ENCODE results near the gene KRT75. TPM values are rescaled to one million over a fixed set of nuclear protein-coding genes. Genes with fewer than 3 reads are reported as not detected.

The KRT75 gene
- total and polyA plus RNA-seq, 2 experiments from 2014 or later = not detected

GRCh38 chr12:52442600-52443061, 8.5 kb upstream of the KRT75 start:
- Histone ChIP-seq H3K9me2 (ENCODE audit: insufficient read depth) (no peaks in the 10 kb centered on the region), H3K9me3 (ENCODE audit: low read depth) (no peaks in the 10 kb centered on the region), H3K27me3 (replicated peaks; ENCODE audit: insufficient read depth) (no peaks in the 10 kb centered on the region), H3K4me2 (ENCODE audit: unreplicated experiment) (peak overlapping the region; percentile 40), H3K36me3 (ENCODE audit: low read depth) (no peaks in the 10 kb centered on the region), H3K79me2 (ENCODE audit: insufficient read depth) (no peaks in the 10 kb centered on the region), H3K9ac (peak overlapping the region; percentile 72), H3K4me1 (ENCODE audit: insufficient read depth) (peaks cover 35% of the 10 kb centered on the region), H3F3A (ENCODE audit: insufficient read depth) (peaks cover 36% of the 10 kb centered on the region), H3K27ac (peak overlapping the region; percentile 92), H2AFZ (no peak overlapping the region), H3K4me3 (peak overlapping the region; percentile 6; the same call in 1 of the 2 replicates), H4K20me1 (ENCODE audit: insufficient read depth) (no peaks in the 10 kb centered on the region)
- 5 to 6% methylated on average over 6 of the region's 6 CpGs for WGBS, 2 experiments (ENCODE audit: low coverage in 1 of 2, low lambda C conversion rate in 2 of 2, missing lambda C conversion rate in 2 of 2)
- peak; percentile 96 for DNase-seq
- TF ChIP-seq EZH2phosphoT487 (IDR thresholded peaks at IDR 0.05; ENCODE audit: insufficient read depth, low read depth) (no peak), EZH2 (IDR thresholded peaks at IDR 0.05; ENCODE audit: insufficient read depth, poor library complexity, severe bottlenecking) (no peak)
- in situ Hi-C loops (cut with MboI) = no loop called here

- in situ Hi-C loops (cut with MboI) = no loop called here
- peaks cover 36% of the 10 kb centered on the region for H3F3A ChIP-seq (ENCODE audit: insufficient read depth)
- WGBS, 2 experiments (ENCODE audit: low coverage in 1 of 2, low lambda C conversion rate in 2 of 2, missing lambda C conversion rate in 2 of 2) = 27 to 30% methylated on average over 9 of the region's 9 CpGs
- DNase-seq = peak; percentile 82
- no peak overlapping the region for H2AFZ ChIP-seq
- no peaks in the 10 kb centered on the region for H3K27me3 ChIP-seq (replicated peaks; ENCODE audit: insufficient read depth)
- no peaks in the 10 kb centered on the region for H3K36me3 ChIP-seq (ENCODE audit: low read depth)
- H3K4me2 ChIP-seq (ENCODE audit: unreplicated experiment) = peak overlapping the region; percentile 40
- H4K20me1 ChIP-seq (ENCODE audit: insufficient read depth) = no peaks in the 10 kb centered on the region
- H3K79me2 ChIP-seq (ENCODE audit: insufficient read depth) = no peaks in the 10 kb centered on the region
- H3K9me2 ChIP-seq (ENCODE audit: insufficient read depth) = no peaks in the 10 kb centered on the region
- peak overlapping the region; percentile 92 for H3K27ac ChIP-seq
- H3K9me3 ChIP-seq (ENCODE audit: low read depth) = no peaks in the 10 kb centered on the region
- H3K4me1 ChIP-seq (ENCODE audit: insufficient read depth) = peaks cover 35% of the 10 kb centered on the region
- no peak for TF ChIP-seq EZH2phosphoT487 (IDR thresholded peaks at IDR 0.05; ENCODE audit: insufficient read depth, low read depth)
- no peak for TF ChIP-seq EZH2 (IDR thresholded peaks at IDR 0.05; ENCODE audit: insufficient read depth, poor library complexity, severe bottlenecking)
- peak overlapping the region; percentile 6; the same call in 1 of the 2 replicates for H3K4me3 ChIP-seq
- peak overlapping the region; percentile 72 for H3K9ac ChIP-seq
These were observed 7.2 kb upstream of the KRT75 start for GRCh38 chr12:52441320-52441911.

GRCh38 chr12:52440821-52441319, 6.7 kb upstream of the KRT75 start:
- peak overlapping the region; percentile 72 for H3K9ac ChIP-seq

GRCh38 chr12:52439845-52440244, 5.7 kb upstream of the KRT75 start:
- H3K4me1 ChIP-seq (ENCODE audit: insufficient read depth) = peaks cover 35% of the 10 kb centered on the region
- no peak for DNase-seq
- in situ Hi-C loops (cut with MboI) = no loop called here
- no peak overlapping the region for H2AFZ ChIP-seq
- no peaks in the 10 kb centered on the region for H3K9me2 ChIP-seq (ENCODE audit: insufficient read depth)
- 67 to 76% methylated on average over 2 of the region's 2 CpGs for WGBS, 2 experiments (ENCODE audit: low coverage in 1 of 2, low lambda C conversion rate in 2 of 2, missing lambda C conversion rate in 2 of 2)
- no peaks in the 10 kb centered on the region for H3K79me2 ChIP-seq (ENCODE audit: insufficient read depth)
- H3K4me2 ChIP-seq (ENCODE audit: unreplicated experiment) = no peak overlapping the region
- H3F3A ChIP-seq (ENCODE audit: insufficient read depth) = peaks cover 39% of the 10 kb centered on the region
- no peak overlapping the region for H3K4me3 ChIP-seq
- H3K36me3 ChIP-seq (ENCODE audit: low read depth) = no peaks in the 10 kb centered on the region
- peak overlapping the region; percentile 92 for H3K27ac ChIP-seq
- TF ChIP-seq EZH2phosphoT487 (IDR thresholded peaks at IDR 0.05; ENCODE audit: insufficient read depth, low read depth) (no peak), EZH2 (IDR thresholded peaks at IDR 0.05; ENCODE audit: insufficient read depth, poor library complexity, severe bottlenecking) (no peak)
- H3K27me3 ChIP-seq (replicated peaks; ENCODE audit: insufficient read depth) = no peaks in the 10 kb centered on the region
- no peaks in the 10 kb centered on the region for H4K20me1 ChIP-seq (ENCODE audit: insufficient read depth)
- H3K9me3 ChIP-seq (ENCODE audit: low read depth) = no peaks in the 10 kb centered on the region
- peak overlapping the region; percentile 61 for H3K9ac ChIP-seq

More at GRCh38 chr12:52440821-52441319, 6.7 kb upstream of the KRT75 start:
- Histone ChIP-seq H3K79me2 (ENCODE audit: insufficient read depth) (no peaks in the 10 kb centered on the region), H3K4me3 (peak overlapping the region; percentile 6; the same call in 1 of the 2 replicates), H3F3A (ENCODE audit: insufficient read depth) (peaks cover 36% of the 10 kb centered on the region), H3K27me3 (replicated peaks; ENCODE audit: insufficient read depth) (no peaks in the 10 kb centered on the region), H3K27ac (peak overlapping the region; percentile 92), H2AFZ (no peak overlapping the region), H3K36me3 (ENCODE audit: low read depth) (no peaks in the 10 kb centered on the region), H3K9me3 (ENCODE audit: low read depth) (no peaks in the 10 kb centered on the region), H3K4me2 (ENCODE audit: unreplicated experiment) (peak overlapping the region; percentile 40), H3K4me1 (ENCODE audit: insufficient read depth) (peaks cover 35% of the 10 kb centered on the region), H4K20me1 (ENCODE audit: insufficient read depth) (no peaks in the 10 kb centered on the region), H3K9me2 (ENCODE audit: insufficient read depth) (no peaks in the 10 kb centered on the region)
- TF ChIP-seq EZH2phosphoT487 (IDR thresholded peaks at IDR 0.05; ENCODE audit: insufficient read depth, low read depth) = no peak
- no peak for TF ChIP-seq EZH2 (IDR thresholded peaks at IDR 0.05; ENCODE audit: insufficient read depth, poor library complexity, severe bottlenecking)
- WGBS, 2 experiments (ENCODE audit: low coverage in 1 of 2, low lambda C conversion rate in 2 of 2, missing lambda C conversion rate in 2 of 2) = 55 to 61% methylated on average over 5 of the region's 5 CpGs
- in situ Hi-C loops (cut with MboI) = no loop called here
- DNase-seq = peak; percentile 93

Measured in GM23248 (cell line).